HG02588 (cell line): ENCODE data around the gene ADGRB3.

Experiments
- ATAC-seq: cut with Tn5 transposase; IDR thresholded peaks from one replicate; pipeline ENCODE4 v1.9.1; 2021; ENCODE audit warnings: mild to moderate bottlenecking, moderate library complexity; ENCODE audit not compliant: unreplicated experiment

Gene ADGRB3

GRCh38 chr6:68697394-68697793, 62.3 kb downstream of the ADGRB3 start:
- no peak for ATAC-seq

- ATAC-seq: no peak
Measured at GRCh38 chr6:68701159-68701558, 66.1 kb downstream of the ADGRB3 start.

DNA sequence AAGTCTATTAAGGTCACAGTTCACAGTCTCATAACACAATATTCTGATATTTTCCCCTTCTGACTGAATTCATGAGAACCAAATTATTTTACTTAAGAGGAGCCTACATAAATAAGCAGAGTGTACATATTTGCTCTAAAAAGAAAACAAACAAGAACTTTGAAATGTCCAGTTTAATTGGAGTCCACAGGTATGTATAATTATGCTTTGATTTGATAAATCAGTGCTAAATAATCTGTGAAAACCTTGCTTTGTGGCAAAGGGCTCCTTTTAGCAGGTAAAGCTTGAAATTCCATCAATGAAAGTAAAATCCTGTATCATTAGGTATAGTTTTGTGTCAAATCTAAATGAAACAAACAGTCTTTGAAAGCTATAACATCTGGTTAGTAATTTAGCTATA, 69.4 kb downstream of the ADGRB3 start:
- ATAC-seq: no peak

- no peak for ATAC-seq
Measured at GRCh38 chr6:68709091-68709490, 74.0 kb downstream of the ADGRB3 start.

DNA sequence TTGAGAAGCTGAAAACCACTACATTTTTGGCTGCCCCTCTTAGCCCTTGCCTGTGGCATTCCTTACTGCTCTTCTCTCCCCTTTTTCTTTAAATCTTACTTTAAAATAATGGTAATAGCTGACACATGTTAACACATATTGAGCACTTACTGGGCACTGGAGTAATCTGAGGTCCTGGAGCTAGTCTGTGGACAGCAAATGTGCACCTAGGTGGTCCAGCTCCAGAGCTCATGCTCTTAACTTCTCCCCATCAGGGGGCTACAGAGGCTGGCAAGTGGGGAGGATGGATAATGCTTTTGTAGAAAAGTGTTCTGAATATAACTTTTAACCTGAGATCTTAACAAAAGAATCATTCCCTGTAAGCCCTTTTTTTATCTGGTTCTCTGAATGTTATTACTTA, 74.8 kb downstream of the ADGRB3 start:
- no peak for ATAC-seq

GRCh38 chr6:68710496-68710895, 75.4 kb downstream of the ADGRB3 start:
- no peak for ATAC-seq

GRCh38 chr6:68710916-68711315, 75.8 kb downstream of the ADGRB3 start:
- no peak for ATAC-seq

DNA sequence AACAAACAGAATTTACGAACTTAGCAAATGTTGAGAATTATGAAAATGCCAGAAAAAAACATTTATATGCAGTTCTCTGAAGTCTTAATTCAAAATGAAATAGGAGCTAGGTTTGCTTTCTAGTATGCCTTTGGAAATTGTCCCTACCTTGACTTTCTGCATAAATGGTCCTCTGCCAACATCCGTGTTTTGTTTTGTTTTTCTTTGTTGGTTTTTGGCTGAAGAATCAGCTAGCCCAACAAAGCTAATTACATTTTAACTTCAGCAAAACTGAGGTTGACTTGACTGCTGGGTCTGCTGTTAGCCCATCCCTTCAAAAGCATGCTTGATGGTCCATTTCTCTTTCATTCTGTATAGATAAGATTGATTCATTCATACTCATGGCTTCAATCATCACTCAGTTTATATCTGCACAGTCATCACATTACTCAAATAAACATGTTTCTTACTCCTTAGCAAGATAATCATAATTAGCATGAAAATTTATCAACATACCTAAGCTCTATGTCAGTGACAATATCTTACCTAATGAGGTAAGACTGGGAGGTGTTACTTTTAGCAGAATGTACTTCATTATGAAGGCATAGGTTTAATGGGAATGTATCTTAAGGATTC, 76.4 kb downstream of the ADGRB3 start:
- no peak for ATAC-seq

GRCh38 chr6:68716620-68717019, 81.5 kb downstream of the ADGRB3 start:
- no peak for ATAC-seq

GRCh38 chr6:68718385-68719073, 83.4 kb downstream of the ADGRB3 start:
- no peak for ATAC-seq

- no peak for ATAC-seq
Measured at GRCh38 chr6:68719761-68720160, 84.7 kb downstream of the ADGRB3 start.

GRCh38 chr6:68722891-68723527, 87.9 kb downstream of the ADGRB3 start:
- no peak for ATAC-seq

GRCh38 chr6:68724060-68724459, 89.0 kb downstream of the ADGRB3 start:
- no peak for ATAC-seq

- ATAC-seq: no peak
Measured at GRCh38 chr6:68726337-68726736, 91.3 kb downstream of the ADGRB3 start.

- ATAC-seq: no peak
Measured at GRCh38 chr6:68726992-68727391, 91.9 kb downstream of the ADGRB3 start.

DNA sequence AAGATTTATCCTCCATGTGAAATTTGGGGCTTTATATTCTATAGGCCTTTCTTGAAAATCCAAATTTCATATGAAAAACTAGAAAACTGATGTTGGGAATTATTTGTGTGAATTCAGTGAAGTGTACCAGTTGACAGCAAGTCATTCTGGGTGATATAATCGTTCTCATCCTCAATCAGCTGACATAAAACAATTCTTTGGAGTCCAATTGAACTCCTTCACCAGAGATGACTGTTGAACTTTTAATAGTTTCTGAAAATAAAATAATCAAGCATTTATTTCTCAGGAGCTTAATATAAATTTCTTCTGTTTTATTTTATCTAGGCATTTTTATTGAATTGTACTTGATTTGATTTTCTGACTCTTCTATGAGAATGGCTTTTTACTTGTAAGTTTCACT, 92.6 kb downstream of the ADGRB3 start:
- no peak for ATAC-seq

DNA sequence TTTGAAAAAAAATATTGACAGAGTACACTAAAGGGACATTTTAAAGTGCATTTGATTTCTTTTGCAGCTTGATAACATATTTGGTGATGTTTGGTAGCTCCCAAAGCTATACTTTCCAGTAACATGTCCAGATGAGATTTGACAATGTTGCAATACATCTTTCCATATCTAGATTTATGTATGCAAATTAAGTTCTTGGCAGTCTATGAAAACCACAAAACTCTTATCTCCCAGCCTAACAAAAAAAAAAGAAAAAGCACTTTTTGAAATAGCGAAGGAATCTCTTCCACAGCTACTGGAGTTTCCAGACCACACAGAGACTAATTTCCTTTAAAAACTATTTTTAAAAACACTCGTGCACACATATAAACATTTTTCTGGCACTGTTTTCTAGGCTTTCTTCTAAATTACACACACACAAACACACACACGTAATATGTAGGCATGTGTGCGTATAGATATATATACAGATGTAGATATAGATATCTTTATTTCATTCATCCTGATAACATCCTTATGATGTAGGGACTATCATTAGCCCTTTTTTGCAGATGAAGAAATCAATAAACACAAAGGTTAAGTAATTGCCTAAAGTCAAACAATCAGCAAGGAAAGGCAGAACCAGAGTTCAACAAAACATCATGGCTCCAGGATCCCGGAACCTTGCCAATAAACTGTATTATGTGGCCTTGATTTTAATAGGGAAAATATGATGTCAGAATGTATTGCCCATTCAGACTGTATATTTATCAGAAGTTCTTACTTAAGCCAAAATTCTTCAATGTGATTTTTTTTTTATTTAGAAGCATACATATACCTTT, 93.3 kb downstream of the ADGRB3 start:
- ATAC-seq: no peak

DNA sequence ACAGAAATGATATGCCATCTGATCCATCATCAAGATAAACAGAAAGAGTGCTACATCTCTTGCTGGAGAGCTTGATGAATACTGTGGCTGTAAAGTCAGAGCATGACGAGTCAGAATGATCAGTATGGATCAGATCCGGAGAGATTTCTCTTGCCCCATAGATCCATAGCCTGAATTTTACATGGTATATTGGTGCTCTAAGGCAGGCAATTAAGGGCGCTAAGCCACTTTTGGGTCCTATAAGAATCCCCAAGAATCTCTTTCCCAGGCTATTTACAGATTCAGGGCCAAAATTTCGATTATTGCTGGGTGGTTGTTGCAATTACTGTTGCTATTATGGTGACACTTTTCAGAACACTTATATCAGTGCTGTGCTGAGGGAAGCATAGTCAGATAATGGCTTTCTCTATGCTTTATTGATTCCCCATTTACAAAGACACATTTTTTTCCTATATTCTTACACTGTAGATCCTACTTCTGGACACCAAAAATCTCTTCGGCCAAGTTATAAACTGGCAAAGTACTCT, 94.4 kb downstream of the ADGRB3 start:
- ATAC-seq: no peak

GRCh38 chr6:68730291-68731054, 95.4 kb downstream of the ADGRB3 start:
- ATAC-seq: no peak

- no peak for ATAC-seq
Measured at GRCh38 chr6:68732423-68732822, 97.3 kb downstream of the ADGRB3 start.

- ATAC-seq: no peak
Measured at GRCh38 chr6:68735866-68736265, 100.8 kb downstream of the ADGRB3 start.
